GM12878 (cell line): ENCODE data around the gene PYGB. TPM values are rescaled to one million over a fixed set of nuclear protein-coding genes. Genes with fewer than 3 reads are reported as not detected.
A peak's percentile ranks its signal among the peaks of the same experiment; 100 is the strongest.
"Not testable (repeated sequence)": the region's sequence is repeated elsewhere in the genome, so short reads cannot be mapped to it uniquely, and the experiment has no call there.

Experiments
- ATAC-seq: fragments of 200-7000 bp; cut with Tn5 transposase; 3 replicates; pipeline ENCODE4 v1.9.1; 2020; ENCODE audit warnings: mild to moderate bottlenecking, moderate library complexity
- BruUV-seq: library from RNA; stranded (reverse); fragments of 400-500 nt; replicated peaks from 2 replicates; lab custom pipeline; 2021; lab: Mats Ljungman, UMichigan
- CTCF ChIA-PET: fragments of 300-600 bp; sonication (Branson Sonifier 250); formaldehyde crosslinking; extraction: SDS; loops from one replicate; lab custom pipeline; 2021; ENCODE audit warnings: inconsistent platforms; lab: Yijun Ruan, JAX
- POLR2A ChIA-PET: fragments of 350-600 bp; formaldehyde crosslinking; extraction: SDS; loops from one replicate; lab custom pipeline; 2021; ENCODE audit warnings: inconsistent platforms; lab: Charles Lee
- RAD21 ChIA-PET: fragments of 300-600 bp; sonication (Branson Sonifier 250); formaldehyde crosslinking; loops from one replicate; lab custom pipeline; 2023; ENCODE audit warnings: antibody characterized with exemption; ENCODE audit not compliant: unreplicated experiment; lab: Charles Lee
- SMC1A ChIA-PET: fragments of 300-600 bp; sonication (Branson Sonifier 250); formaldehyde crosslinking; loops from one replicate; lab custom pipeline; 2023; ENCODE audit not compliant: unreplicated experiment, uncharacterized antibody; lab: Charles Lee
- DNase-seq: peaks from one replicate; pipeline ENCODE4 v3.0.0-alpha.2; 2011; ENCODE audit warnings: low read depth, low spot score
- FAIRE-seq: peaks from 3 replicates; lab custom pipeline; 2011; peaks lifted over from hg19 to GRCh38; lab: Jason Lieb, UNC
- H2AFZ ChIP-seq: 2 replicates; pipeline ENCODE4 v1.6.0; 2011; ENCODE audit warnings: low read depth, low read length, control low read depth; ENCODE audit not compliant: control insufficient read depth
- H3K27ac ChIP-seq: 2 replicates; pipeline ENCODE4 v1.5.1; 2011; ENCODE audit warnings: control low read depth; ENCODE audit not compliant: control insufficient read depth, insufficient read depth
- H3K27me3 ChIP-seq, 2 experiments: replicated peaks in 1 of 2; 2 replicates each; pipeline versions ENCODE4 v1.6.0 to v1.6.1; 2011; ENCODE audit warnings: low read length in 1 of 2; ENCODE audit not compliant: control insufficient read depth in 2 of 2, insufficient read depth in 2 of 2
- H3K36me3 ChIP-seq, 2 experiments: 2 replicates each; pipeline ENCODE4 v1.5.1; 2011; ENCODE audit warnings: low read length in 1 of 2; ENCODE audit not compliant: control insufficient read depth in 2 of 2, insufficient read depth in 2 of 2
- H3K4me1 ChIP-seq: 2 replicates; pipeline ENCODE4 v1.6.1; 2011; ENCODE audit warnings: mild to moderate bottlenecking, low read length, moderate library complexity, mixed read lengths; ENCODE audit not compliant: control insufficient read depth, insufficient read depth
- H3K4me2 ChIP-seq: 2 replicates; pipeline ENCODE4 v1.6.0; 2011; ENCODE audit warnings: control low read depth; ENCODE audit not compliant: control insufficient read depth, insufficient read depth
- H3K4me3 ChIP-seq: fragments of 200-600 bp; sonication (generic); 2 replicates; pipeline ENCODE4 v1.5.1; 2016
- H3K79me2 ChIP-seq: 2 replicates; pipeline ENCODE4 v1.6.0; 2011; ENCODE audit warnings: low read length; ENCODE audit not compliant: control insufficient read depth, insufficient read depth
- H3K9ac ChIP-seq: 2 replicates; pipeline ENCODE4 v1.8.0; 2011; ENCODE audit warnings: low read length, control low read depth, mixed read lengths; ENCODE audit not compliant: control insufficient read depth, insufficient read depth
- H3K9me3 ChIP-seq: replicated peaks from 3 replicates; pipeline ENCODE4 v1.5.1; 2011; ENCODE audit warnings: mild to moderate bottlenecking, low read length; ENCODE audit not compliant: control insufficient read depth, insufficient read depth
- H4K20me1 ChIP-seq: 2 replicates; pipeline ENCODE4 v1.6.0; 2011; ENCODE audit not compliant: control insufficient read depth, insufficient read depth
- ATF7 ChIP-seq: fragments of 450-650 bp; IDR thresholded peaks from 2 replicates; pipeline ENCODE4 v1.6.1; 2016; ENCODE audit warnings: low read depth, mild to moderate bottlenecking
- BCLAF1 ChIP-seq: fragments of 450-650 bp; IDR thresholded peaks from 2 replicates; pipeline ENCODE4 v1.6.1; 2017; ENCODE audit warnings: antibody characterized with exemption, mild to moderate bottlenecking, moderate library complexity
- CHD2 ChIP-seq: IDR thresholded peaks from 2 replicates; pipeline ENCODE4 v1.6.1; 2011; ENCODE audit warnings: low read depth, low read length, improper control_type of control experiment, borderline replicate concordance
- FOXK2 ChIP-seq: fragments of 450-650 bp; IDR thresholded peaks from 2 replicates; pipeline ENCODE4 v1.6.1; 2017; ENCODE audit warnings: mild to moderate bottlenecking, moderate library complexity
- MLLT1 ChIP-seq: fragments of 450-650 bp; IDR thresholded peaks from 2 replicates; pipeline ENCODE4 v1.6.1; 2016; ENCODE audit warnings: mild to moderate bottlenecking
- PKNOX1 ChIP-seq: fragments of 450-650 bp; IDR thresholded peaks from 2 replicates; pipeline ENCODE4 v1.6.1; 2016; ENCODE audit warnings: mild to moderate bottlenecking
- RAD51 ChIP-seq: fragments of 450-650 bp; IDR thresholded peaks from 2 replicates; pipeline ENCODE4 v1.6.1; 2016; ENCODE audit warnings: moderate library complexity, mild to moderate bottlenecking, inconsistent platforms
- WGBS: methylation state at CpG from one replicate; pipeline ENCODE4 v1.1.6; 2016; ENCODE audit warnings: low lambda C conversion rate; ENCODE audit not compliant: insufficient replicate concordance, insufficient coverage; ENCODE audit errors: missing lambda C conversion rate; 5-methylcytosine and 5-hydroxymethylcytosine counted together
- in situ Hi-C: fragments of 300-500 bp; cut with MboI; formaldehyde crosslinking; loops from 9 replicates; pipeline ENCODE4 v1.14.3; 2018; ENCODE audit warnings: mixed read lengths
- intact Hi-C: fragments of 100-400 bp; cut with micrococcal nuclease; formaldehyde crosslinking; loops from one replicate; pipeline ENCODE4 v1.14.2; 2022; ENCODE audit not compliant: unreplicated experiment
- polyA plus RNA-seq, 11 experiments: library from polyadenylated mRNA; depleted of rRNA in 4 of 11; unstranded in 6 of 11; stranded (reverse) in 5 of 11; fragments of >200 nt; fragmentation: Nextera tagmentation in 4 of 11; fragmentation: Illumina TruSeq in 1 of 11; extraction: Ambion mirVana in 4 of 11; extraction: Trizol in 1 of 11; gene quantifications; 1 replicate in 1 of 11; 2 replicates in 10 of 11; pipeline versions ENCODE4 v1.2.1 to v1.2.3, GENCODE V29; 2011 to 2016; ENCODE audit warnings: inconsistent platforms in 2 of 11, missing spikeins in 2 of 11, low read depth in 1 of 11
- total RNA-seq, 4 experiments: library from RNA; depleted of rRNA in 3 of 4; stranded (reverse); fragments of >200 nt in 3 of 4; fragmentation: Illumina TruSeq in 1 of 4; extraction: Trizol in 1 of 4; gene quantifications; 2 replicates each; pipeline versions ENCODE4 v1.2.1 to v1.2.3, GENCODE V29; 2013 to 2021

The PYGB gene
- total and polyA plus RNA-seq, 10 of the 15 experiments (the other 5 are each of a cell fraction or from before 2014, with no cell fraction given) = 0.34 to 33.5 (median 21.8) TPM

GRCh38 chr20:25312716-25313115 is 64.8 kb downstream of the PYGB start:
- FAIRE-seq, in situ Hi-C loops, H3K4me3 ChIP-seq, POLR2A ChIA-PET, H3K9ac ChIP-seq, H3K27me3 ChIP-seq, BruUV-seq, SMC1A ChIA-PET, ATAC-seq, DNase-seq, H3K9me3 ChIP-seq, H4K20me1 ChIP-seq, RAD21 ChIA-PET, H3K27ac ChIP-seq, H2AFZ ChIP-seq, CTCF ChIA-PET, H3K79me2 ChIP-seq, H3K4me2 ChIP-seq: not testable (repeated sequence)
- Histone ChIP-seq H3K36me3 (peaks cover 13 to 17% of the 10 kb centered on the region in 2 experiments; a peak in 3 of 4 replicates), H3K4me1 (peaks cover 40% of the 10 kb centered on the region)
- intact Hi-C loops = loop anchor here (10.0 kb wide), 1 partner anchor 312 kb away; the partner anchor contains the start of gene NANP
- 97% methylated on average over 22 of the region's 33 CpGs for WGBS

GRCh38 chr20:25313593-25313992 is 65.7 kb downstream of the PYGB start:
- H3K36me3 ChIP-seq = peaks cover 12 to 13% of the 10 kb centered on the region in 2 experiments; a peak in 3 of 4 replicates
- ATAC-seq = 0 out of 3 replicates have a peak, but pooled peaks have one; percentile 11
- intact Hi-C loops (loop anchor here (10.0 kb wide), 1 partner anchor 311 kb away; the partner anchor contains the start of gene NANP), in situ Hi-C loops (no loop called here)
- H2AFZ ChIP-seq = no peak overlapping the region
- WGBS = 30% methylated on average over 2 of the region's 2 CpGs
- peak overlapping the region; percentile 43; the same call in 1 of the 2 replicates for H3K27ac ChIP-seq
- no peaks in the 10 kb centered on the region for H3K9me3 ChIP-seq
- DNase-seq = no peak
- peak; percentile 23 for FAIRE-seq
- peaks cover 9% of the 10 kb centered on the region for H3K79me2 ChIP-seq
- TF ChIP-seq PKNOX1 (0 out of 2 replicates have a peak, but pooled peaks have one; percentile 7), RAD51 (no peak), MLLT1 (0 out of 2 replicates have a peak, but pooled peaks have one; percentile 41), BCLAF1 (no peak), ATF7 (peak; percentile 27; the same call in 1 of the 2 replicates), FOXK2 (0 out of 2 replicates have a peak, but pooled peaks have one; percentile 21), CHD2 (no peak)
- H3K4me2 ChIP-seq = peak overlapping the region; percentile 14; the same call in 1 of the 2 replicates
- H3K4me3 ChIP-seq = no peak overlapping the region
- ChIA-PET POLR2A (no interaction called here), RAD21 (interaction anchor here (1.0 kb wide), 1 partner anchor 86 kb away, joined by 3 read pairs; no protein-coding TSS in a partner anchor), SMC1A (interaction anchor here (1.2 kb wide), 1 partner anchor 86 kb away, joined by 4 read pairs; no protein-coding TSS in a partner anchor), CTCF (no interaction called here)
- no peaks in the 10 kb centered on the region for H3K27me3 ChIP-seq
- H3K4me1 ChIP-seq = peaks cover 45% of the 10 kb centered on the region
- H4K20me1 ChIP-seq = no peaks in the 10 kb centered on the region
- no TSS peak for BruUV-seq
- H3K9ac ChIP-seq = no peak overlapping the region
